CD8-positive, alpha-beta memory T cell (primary cell): ENCODE measurements around the gene ZMYM4. TPM values are rescaled to one million over a fixed set of nuclear protein-coding genes. Genes with fewer than 3 reads are reported as not detected.

Experiments
- CTCF ChIA-PET: fragments of 350-600 bp; sonication (Branson Sonifier 250); formaldehyde crosslinking; loops from one replicate; lab custom pipeline; 2021; ENCODE audit warnings: antibody characterized with exemption; lab: Charles Lee
- POLR2A ChIA-PET: fragments of 350-600 bp; sonication (Branson Sonifier 250); formaldehyde crosslinking; loops from one replicate; lab custom pipeline; 2021; ENCODE audit warnings: antibody characterized with exemption; lab: Charles Lee
- DNase-seq, 5 donors: peaks; one replicate each; pipeline versions ENCODE4 v3.0.0 to v3.0.0-alpha.2; 2020 to 2022; ENCODE audit warnings: mixed read lengths in 1 of 5
- H3K27ac ChIP-seq: one replicate; pipeline ENCODE4 v1.7.0; 2013; ENCODE audit warnings: low read depth, mild to moderate bottlenecking, low read length, moderate library complexity
- H3K27me3 ChIP-seq: 2 replicates; pipeline ENCODE4 v1.7.0; 2013; ENCODE audit warnings: low read length, mild to moderate bottlenecking; ENCODE audit not compliant: insufficient read depth, poor library complexity, severe bottlenecking
- H3K36me3 ChIP-seq: 2 replicates; pipeline ENCODE4 v1.7.0; 2013; ENCODE audit warnings: mild to moderate bottlenecking, low read length, moderate library complexity; ENCODE audit not compliant: insufficient read depth
- H3K4me1 ChIP-seq: 2 replicates; pipeline ENCODE4 v1.7.0; 2013; ENCODE audit warnings: mild to moderate bottlenecking, low read length, moderate library complexity; ENCODE audit not compliant: insufficient read depth
- H3K4me3 ChIP-seq: 2 replicates; pipeline ENCODE4 v1.7.0; 2013; ENCODE audit warnings: mild to moderate bottlenecking, low read length
- H3K9me3 ChIP-seq: 2 replicates; pipeline ENCODE4 v1.7.0; 2013; ENCODE audit warnings: mild to moderate bottlenecking, low read length
- H3K27ac Mint-ChIP-seq, 8 donors: one replicate each; pipeline ENCODE4 v1.8.0; 2020 to 2021; ENCODE audit warnings: mixed read lengths in 8 of 8, mild to moderate bottlenecking in 6 of 8, inconsistent platforms in 3 of 8, moderate library complexity in 3 of 8
- H3K27me3 Mint-ChIP-seq, 2 donors: one replicate each; pipeline ENCODE4 v1.8.0; 2020 to 2021; ENCODE audit warnings: mixed read lengths in 2 of 2, mild to moderate bottlenecking in 1 of 2, moderate library complexity in 1 of 2
- H3K36me3 Mint-ChIP-seq, 3 donors: one replicate each; pipeline ENCODE4 v1.8.0; 2020 to 2021; ENCODE audit warnings: mixed read lengths in 3 of 3, inconsistent platforms in 1 of 3, mild to moderate bottlenecking in 1 of 3
- H3K4me1 Mint-ChIP-seq, 3 donors: one replicate each; pipeline ENCODE4 v1.8.0; 2020 to 2021; ENCODE audit warnings: mixed read lengths in 3 of 3, inconsistent platforms in 1 of 3, mild to moderate bottlenecking in 1 of 3
- H3K4me3 Mint-ChIP-seq, 7 donors: one replicate each; pipeline ENCODE4 v1.8.0; 2020 to 2021; ENCODE audit warnings: mixed read lengths in 7 of 7, mild to moderate bottlenecking in 6 of 7, moderate library complexity in 4 of 7, inconsistent platforms in 2 of 7
- H3K9me3 Mint-ChIP-seq, 5 donors: one replicate each; pipeline ENCODE4 v1.8.0; 2020 to 2022; ENCODE audit warnings: mixed read lengths in 5 of 5, mild to moderate bottlenecking in 3 of 5, moderate library complexity in 2 of 5, inconsistent platforms in 1 of 5
- polyA plus RNA-seq: library from polyadenylated mRNA; unstranded; fragments of 300-500 nt; fragmentation: Illumina TruSeq; gene quantifications from one replicate; pipeline ENCODE4 v1.2.3, GENCODE V29; 2021
- total RNA-seq, 2 experiments: library from RNA; stranded (reverse); gene quantifications; one replicate each; pipeline ENCODE4 v1.2.3, GENCODE V29; 2021

ZMYM4 gene
- total and polyA plus RNA-seq, 3 experiments from 2014 or later: 25.5 to 30.9 (median 26.2) TPM

- Mint-ChIP-seq H3K9me3 (no peaks in the 10 kb centered on the region), H3K4me1 (peaks cover 24 to 40% (median 38%) of the 10 kb centered on the region in 3 donors), H3K4me3 (no peak overlapping the region), H3K27ac (peak overlapping the region in 1 of 8 donors; percentile 37), H3K27me3 (no peaks in the 10 kb centered on the region), H3K36me3 (peaks cover 0 to 23% (median 3%) of the 10 kb centered on the region in 3 donors)
- H3K4me1 ChIP-seq: peaks cover 11% of the 10 kb centered on the region
- H3K27ac ChIP-seq: no peak overlapping the region
- CTCF ChIA-PET: no interaction called here
- H3K27me3 ChIP-seq: no peaks in the 10 kb centered on the region
- H3K9me3 ChIP-seq: no peaks in the 10 kb centered on the region
- no peak overlapping the region for H3K4me3 ChIP-seq
- H3K36me3 ChIP-seq: no peaks in the 10 kb centered on the region
- POLR2A ChIA-PET: no interaction called here
- no peak for DNase-seq
Measured at GRCh38 chr1:35290452-35290851, 21.9 kb downstream of the ZMYM4 start.

DNA sequence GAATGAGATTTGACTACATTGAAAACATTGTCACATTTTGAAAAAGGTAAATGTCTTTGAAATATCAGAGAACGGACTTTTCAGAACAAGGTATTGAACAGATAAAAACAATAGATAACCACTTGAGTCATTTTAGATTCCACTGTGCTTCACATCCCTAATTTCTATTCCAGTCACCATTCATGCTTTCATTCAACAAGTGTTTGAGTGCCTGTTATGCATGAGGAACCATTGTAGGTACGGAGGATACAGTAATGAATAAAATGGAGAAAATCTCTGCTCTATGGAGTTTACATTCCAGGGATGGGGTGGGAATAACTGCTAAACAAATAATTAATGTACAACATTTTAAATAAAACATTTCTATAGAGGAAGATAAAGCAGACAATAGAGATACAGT lies 26.3 kb downstream of the ZMYM4 start:
- CTCF ChIA-PET: no interaction called here
- POLR2A ChIA-PET: no interaction called here
- Histone ChIP-seq H3K4me3 (no peak overlapping the region), H3K36me3 (no peaks in the 10 kb centered on the region), H3K9me3 (no peaks in the 10 kb centered on the region), H3K4me1 (no peaks in the 10 kb centered on the region), H3K27ac (no peak overlapping the region), H3K27me3 (no peaks in the 10 kb centered on the region)
- H3K4me3 Mint-ChIP-seq: no peak overlapping the region
- peaks cover 9 to 13% (median 13%) of the 10 kb centered on the region in 3 donors for H3K4me1 Mint-ChIP-seq
- H3K9me3 Mint-ChIP-seq: no peaks in the 10 kb centered on the region
- H3K27ac Mint-ChIP-seq: peak overlapping the region in 2 of 8 donors; percentile 19 to 76
- no peak for DNase-seq
- H3K27me3 Mint-ChIP-seq: no peaks in the 10 kb centered on the region
- peaks cover 0 to 38% (median 3%) of the 10 kb centered on the region in 3 donors for H3K36me3 Mint-ChIP-seq

DNA sequence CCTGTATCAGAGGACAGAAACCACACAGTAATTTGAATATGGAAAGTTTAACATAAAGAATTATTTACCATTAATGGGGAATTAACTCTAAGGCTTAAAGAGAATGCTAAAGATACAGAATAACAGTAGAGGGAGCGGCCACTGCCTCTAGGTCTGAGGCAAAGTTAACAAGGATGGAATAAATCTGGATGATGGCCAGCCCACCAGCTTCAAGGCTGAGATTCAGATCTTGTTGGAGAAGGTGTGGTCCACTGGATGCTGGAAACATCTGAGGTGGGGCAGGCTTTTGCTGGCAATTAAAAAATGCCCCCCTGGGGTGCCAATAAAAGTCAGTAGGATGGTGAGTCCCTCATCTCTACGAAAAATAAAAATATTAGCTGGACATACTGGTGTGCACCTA lies 29.4 kb downstream of the ZMYM4 start:
- H3K27ac ChIP-seq: no peak overlapping the region
- Mint-ChIP-seq H3K27ac (peak overlapping the region in 1 of 8 donors; percentile 22), H3K4me1 (peaks cover 5 to 10% (median 9%) of the 10 kb centered on the region in 3 donors), H3K9me3 (no peaks in the 10 kb centered on the region), H3K36me3 (peaks cover 0 to 40% (median 9%) of the 10 kb centered on the region in 3 donors), H3K4me3 (no peak overlapping the region), H3K27me3 (no peaks in the 10 kb centered on the region)
- H3K9me3 ChIP-seq: no peaks in the 10 kb centered on the region
- H3K4me1 ChIP-seq: no peaks in the 10 kb centered on the region
- ChIA-PET POLR2A (no interaction called here), CTCF (interaction anchor here (1.0 kb wide), 1 partner anchor 96 kb away, joined by 3 read pairs; no protein-coding TSS in a partner anchor)
- H3K36me3 ChIP-seq: no peaks in the 10 kb centered on the region
- no peaks in the 10 kb centered on the region for H3K27me3 ChIP-seq
- no peak overlapping the region for H3K4me3 ChIP-seq
- no peak for DNase-seq

- POLR2A ChIA-PET: no interaction called here
Measured at GRCh38 chr1:35298464-35298863, 30.0 kb downstream of the ZMYM4 start.

DNA sequence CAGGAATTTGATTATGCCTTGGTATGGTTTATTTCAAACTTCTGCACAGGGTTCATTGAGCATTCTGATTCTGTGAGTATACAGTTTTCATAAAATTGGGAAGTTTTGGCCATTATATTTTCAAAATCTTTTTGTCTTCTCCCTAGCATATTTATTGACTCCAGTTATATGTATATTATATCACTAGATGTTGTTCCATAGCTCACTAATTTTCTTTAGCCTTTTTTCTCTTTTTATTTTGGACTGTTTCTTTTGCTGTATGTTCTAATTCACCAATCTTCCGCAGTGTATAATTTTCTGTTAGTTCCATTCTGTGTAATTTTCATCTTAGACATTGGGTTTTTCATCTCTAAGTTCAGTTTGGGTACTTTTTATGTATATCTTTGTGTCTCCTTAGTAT lies 31.9 kb downstream of the ZMYM4 start:
- H3K9me3 Mint-ChIP-seq: no peaks in the 10 kb centered on the region
- peak overlapping the region in 1 of 8 donors; percentile 41 for H3K27ac Mint-ChIP-seq
- Histone ChIP-seq H3K27ac (no peak overlapping the region), H3K4me3 (no peak overlapping the region), H3K27me3 (no peaks in the 10 kb centered on the region), H3K4me1 (no peaks in the 10 kb centered on the region), H3K36me3 (no peaks in the 10 kb centered on the region), H3K9me3 (no peaks in the 10 kb centered on the region)
- peaks cover 0 to 33% (median 9%) of the 10 kb centered on the region in 3 donors for H3K36me3 Mint-ChIP-seq
- H3K4me3 Mint-ChIP-seq: no peak overlapping the region
- no peak for DNase-seq
- peaks cover 5 to 9% (median 8%) of the 10 kb centered on the region in 3 donors for H3K4me1 Mint-ChIP-seq
- CTCF ChIA-PET: interaction anchor here (1.0 to 2.0 kb wide), 2 partner anchors 99 to 448 kb away, joined by 3 to 4 read pairs; no protein-coding TSS in a partner anchor
- POLR2A ChIA-PET: no interaction called here
- no peaks in the 10 kb centered on the region for H3K27me3 Mint-ChIP-seq

More at GRCh38 chr1:35298464-35298863, 30.0 kb downstream of the ZMYM4 start:
- Mint-ChIP-seq H3K36me3 (peaks cover 0 to 37% (median 9%) of the 10 kb centered on the region in 3 donors), H3K9me3 (no peaks in the 10 kb centered on the region), H3K4me1 (peaks cover 5 to 10% (median 9%) of the 10 kb centered on the region in 3 donors), H3K4me3 (no peak overlapping the region), H3K27me3 (no peaks in the 10 kb centered on the region), H3K27ac (peak overlapping the region in 3 of 8 donors; percentile 13 to 52 (median 42))
- Histone ChIP-seq H3K9me3 (no peaks in the 10 kb centered on the region), H3K36me3 (no peaks in the 10 kb centered on the region), H3K27me3 (no peaks in the 10 kb centered on the region), H3K4me1 (no peaks in the 10 kb centered on the region), H3K27ac (no peak overlapping the region), H3K4me3 (no peak overlapping the region)
- CTCF ChIA-PET: interaction anchor here (0.7 to 1.0 kb wide), 2 partner anchors 97 to 100 kb away, joined by 3 read pairs; no protein-coding TSS in a partner anchor
- peak in 3 of 5 donors; percentile 43 to 54 (median 49) for DNase-seq

DNA sequence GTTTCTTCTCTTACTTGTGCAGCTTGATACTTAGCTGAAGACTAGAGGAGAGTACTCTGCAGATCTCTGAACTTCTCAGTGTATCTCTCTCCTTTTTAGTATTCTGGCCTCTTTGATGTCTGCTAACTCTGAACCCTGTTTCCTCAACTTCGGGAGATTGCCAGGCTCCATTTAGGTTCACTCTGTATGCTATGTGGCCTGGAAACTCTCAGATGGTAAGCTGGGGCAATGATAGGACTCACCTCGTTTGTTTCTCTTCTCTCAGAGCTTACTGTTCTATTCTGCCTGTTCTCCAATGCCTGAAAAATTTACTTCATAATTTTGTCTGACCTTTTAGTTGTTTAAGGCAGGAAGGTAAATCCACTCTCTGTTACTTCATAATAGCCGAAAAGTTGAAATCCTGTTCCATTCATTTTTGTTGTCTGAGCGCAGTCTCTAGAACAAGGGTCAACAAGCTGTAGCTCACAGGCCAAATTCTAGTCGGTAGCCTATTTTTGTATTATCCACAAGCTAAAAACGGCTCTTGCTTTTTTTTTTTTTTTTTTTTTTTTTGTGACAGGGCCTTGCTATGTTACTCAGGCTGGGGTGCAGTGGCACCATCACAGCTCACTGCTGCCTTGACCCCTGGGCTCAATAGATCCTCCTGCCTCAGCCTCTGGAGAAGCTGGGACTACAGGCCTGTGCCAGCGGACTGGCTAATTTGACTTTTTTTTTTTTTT lies 33.3 kb downstream of the ZMYM4 start:
- no peaks in the 10 kb centered on the region for H3K4me1 ChIP-seq
- peak overlapping the region in 2 of 8 donors; percentile 3 to 43 for H3K27ac Mint-ChIP-seq
- no peak for DNase-seq
- peaks cover 5 to 11% (median 9%) of the 10 kb centered on the region in 3 donors for H3K4me1 Mint-ChIP-seq
- no peaks in the 10 kb centered on the region for H3K9me3 Mint-ChIP-seq
- H3K4me3 Mint-ChIP-seq: no peak overlapping the region
- no peaks in the 10 kb centered on the region for H3K27me3 ChIP-seq
- POLR2A ChIA-PET: interaction anchor here (0.6 kb wide), 1 partner anchor 434 kb away, joined by 9 read pairs; no protein-coding TSS in a partner anchor
- CTCF ChIA-PET: interaction anchor here (0.7 to 2.0 kb wide), 2 partner anchors 93 to 449 kb away, joined by 4 read pairs; no protein-coding TSS in a partner anchor
- no peaks in the 10 kb centered on the region for H3K27me3 Mint-ChIP-seq
- H3K27ac ChIP-seq: no peak overlapping the region
- peaks cover 0 to 33% (median 9%) of the 10 kb centered on the region in 3 donors for H3K36me3 Mint-ChIP-seq
- no peaks in the 10 kb centered on the region for H3K36me3 ChIP-seq
- no peaks in the 10 kb centered on the region for H3K9me3 ChIP-seq
- no peak overlapping the region for H3K4me3 ChIP-seq

GRCh38 chr1:35305383-35305782 lies 36.9 kb downstream of the ZMYM4 start:
- POLR2A ChIA-PET: no interaction called here
- no peak overlapping the region for H3K4me3 Mint-ChIP-seq
- no peaks in the 10 kb centered on the region for H3K27me3 Mint-ChIP-seq

GRCh38 chr1:35315649-35316048 lies 47.1 kb downstream of the ZMYM4 start:
- peaks cover 0 to 8% (median 5%) of the 10 kb centered on the region in 3 donors for H3K4me1 Mint-ChIP-seq
- ChIA-PET CTCF (no interaction called here), POLR2A (no interaction called here)
- no peak overlapping the region for H3K4me3 Mint-ChIP-seq
- H3K27me3 Mint-ChIP-seq: no peaks in the 10 kb centered on the region
- no peaks in the 10 kb centered on the region for H3K36me3 ChIP-seq
- no peaks in the 10 kb centered on the region for H3K9me3 ChIP-seq
- no peak overlapping the region for H3K27ac Mint-ChIP-seq
- H3K27me3 ChIP-seq: no peaks in the 10 kb centered on the region
- no peaks in the 10 kb centered on the region for H3K9me3 Mint-ChIP-seq
- no peaks in the 10 kb centered on the region for H3K4me1 ChIP-seq
- H3K27ac ChIP-seq: no peak overlapping the region
- no peak for DNase-seq
- peaks cover 0 to 20% (median 7%) of the 10 kb centered on the region in 3 donors for H3K36me3 Mint-ChIP-seq
- H3K4me3 ChIP-seq: no peak overlapping the region

More at GRCh38 chr1:35305383-35305782, 36.9 kb downstream of the ZMYM4 start:
- H3K4me1 Mint-ChIP-seq: peaks cover 0 to 6% (median 5%) of the 10 kb centered on the region in 3 donors
- peaks cover 0 to 28% (median 8%) of the 10 kb centered on the region in 3 donors for H3K36me3 Mint-ChIP-seq
- no peak overlapping the region for H3K4me3 ChIP-seq
- CTCF ChIA-PET: no interaction called here
- H3K27ac Mint-ChIP-seq: peak overlapping the region in 2 of 8 donors; percentile 40 to 74
- no peaks in the 10 kb centered on the region for H3K4me1 ChIP-seq
- H3K27me3 ChIP-seq: no peaks in the 10 kb centered on the region
- no peaks in the 10 kb centered on the region for H3K36me3 ChIP-seq
- H3K27ac ChIP-seq: no peak overlapping the region
- DNase-seq: no peak
- no peaks in the 10 kb centered on the region for H3K9me3 Mint-ChIP-seq
- no peaks in the 10 kb centered on the region for H3K9me3 ChIP-seq
